Glomerular visceral epithelial cell (primary cell): Measurements from ENCODE around the gene ZNF274.
"Not testable (repeated sequence)": the region's sequence is repeated elsewhere in the genome, so short reads cannot be mapped to it uniquely, and the experiment has no call there.

ENCODE experiments used
- DNase-seq: peaks from one replicate; pipeline ENCODE4 v3.0.0-alpha.2; 2016; ENCODE audit errors: extremely low spot score

ZNF274 gene

DNA sequence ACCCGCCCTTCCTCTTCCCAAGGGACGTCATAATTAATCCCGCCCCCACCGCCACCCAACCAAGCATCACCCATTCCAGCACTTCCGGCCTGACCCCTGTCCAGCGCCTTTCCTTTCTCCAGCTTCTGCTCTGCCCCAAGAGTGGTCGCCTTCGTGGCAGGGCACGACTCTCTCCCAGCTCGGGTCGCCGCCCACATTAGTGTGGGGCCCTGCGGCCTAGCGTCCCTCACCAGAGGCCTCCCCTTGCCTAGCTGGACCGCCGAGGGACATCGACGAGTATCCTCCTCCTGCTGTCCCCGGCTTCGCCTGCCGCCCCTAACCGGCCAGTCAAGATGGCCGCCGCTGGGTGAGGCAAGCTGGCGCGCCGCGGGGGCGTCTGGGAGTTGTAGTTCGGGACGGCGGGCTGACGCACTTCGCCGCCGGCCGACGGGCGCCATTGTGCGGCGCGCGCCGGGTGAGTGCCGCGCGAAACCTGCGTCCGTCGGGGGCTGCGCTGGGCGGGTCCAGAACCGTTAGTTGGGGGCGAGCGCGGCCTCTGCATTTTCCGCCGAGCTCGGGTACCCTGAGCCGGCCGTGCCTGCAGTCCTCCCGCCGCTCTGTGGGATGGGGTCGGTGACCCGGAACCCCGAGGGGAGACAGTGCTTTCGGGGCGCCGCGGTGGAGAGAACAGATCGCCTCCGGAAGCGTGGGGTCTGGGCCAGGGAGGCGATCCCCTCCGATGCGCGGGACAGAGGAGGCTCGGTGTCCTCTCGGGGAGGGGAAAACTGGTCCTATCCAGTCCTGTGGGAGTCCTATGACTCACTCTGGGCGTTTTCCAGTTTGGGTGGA lies at the start of gene ZNF274:
Gene ZNF274, plus strand, starts transcription at position 73 of the 828 bp plus-strand sequence. CDS start 905 bp downstream, outside the sequence.
- peak; percentile 90 for DNase-seq

DNA sequence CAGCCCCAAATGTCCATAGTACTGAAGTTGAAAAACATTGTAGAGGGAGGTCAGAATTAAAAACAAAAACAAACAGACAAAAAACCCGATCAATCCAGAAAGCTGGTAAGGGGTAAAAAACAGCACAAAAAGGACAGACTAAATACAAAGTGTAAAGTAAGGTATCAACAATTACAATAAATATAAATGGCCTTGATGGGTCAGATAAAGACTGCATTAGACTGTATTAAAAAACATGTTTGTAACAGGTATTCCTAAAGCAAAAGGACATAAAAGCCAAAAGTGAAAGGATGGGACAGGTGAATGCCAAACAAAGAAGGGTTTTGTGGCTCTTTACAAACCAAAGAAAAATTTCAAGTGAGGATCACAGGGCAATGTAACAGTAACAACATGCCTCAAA lies 48.6 kb upstream of the ZNF274 start:
- DNase-seq: no peak

DNA sequence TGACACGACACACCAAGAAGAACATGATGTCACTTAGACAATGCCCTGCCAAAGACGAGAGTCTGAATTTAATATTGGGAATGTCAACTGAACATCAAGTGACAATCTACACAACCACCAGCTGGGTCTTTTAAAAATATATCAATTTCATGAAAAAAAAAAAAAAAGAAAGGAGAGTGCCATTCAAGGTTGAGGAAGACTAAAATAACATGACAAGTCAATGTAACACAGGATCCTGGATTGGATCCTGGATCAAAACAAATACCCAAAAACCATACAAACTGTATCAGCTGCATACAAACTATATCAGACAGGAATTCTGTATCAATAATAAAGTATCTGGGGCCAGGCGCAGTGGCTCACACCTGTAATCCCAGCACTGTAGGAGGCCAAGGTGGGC lies 37.0 kb upstream of the ZNF274 start:
- no peak for DNase-seq

DNA sequence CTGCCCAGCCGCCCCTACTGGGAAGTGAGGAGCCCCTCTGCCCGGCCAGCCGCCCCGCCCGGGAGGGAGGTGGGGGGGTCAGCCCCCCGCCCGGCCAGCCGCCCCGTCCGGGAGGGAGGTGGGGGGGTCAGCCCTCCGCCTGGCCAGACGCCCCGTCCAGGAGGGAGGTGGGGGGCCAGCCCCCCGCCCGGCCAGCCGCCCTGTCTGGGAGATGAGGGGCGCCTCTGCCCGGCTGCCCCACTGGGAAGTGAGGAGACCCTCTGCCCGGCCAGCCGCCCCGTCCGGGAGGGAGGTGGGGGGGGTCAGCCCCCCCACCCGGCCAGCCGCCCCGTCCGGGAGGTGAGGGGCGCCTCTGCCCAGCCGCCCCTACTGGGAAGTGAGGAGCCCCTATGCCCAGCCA lies 35.4 kb upstream of the ZNF274 start:
- DNase-seq: not testable (repeated sequence)

DNA sequence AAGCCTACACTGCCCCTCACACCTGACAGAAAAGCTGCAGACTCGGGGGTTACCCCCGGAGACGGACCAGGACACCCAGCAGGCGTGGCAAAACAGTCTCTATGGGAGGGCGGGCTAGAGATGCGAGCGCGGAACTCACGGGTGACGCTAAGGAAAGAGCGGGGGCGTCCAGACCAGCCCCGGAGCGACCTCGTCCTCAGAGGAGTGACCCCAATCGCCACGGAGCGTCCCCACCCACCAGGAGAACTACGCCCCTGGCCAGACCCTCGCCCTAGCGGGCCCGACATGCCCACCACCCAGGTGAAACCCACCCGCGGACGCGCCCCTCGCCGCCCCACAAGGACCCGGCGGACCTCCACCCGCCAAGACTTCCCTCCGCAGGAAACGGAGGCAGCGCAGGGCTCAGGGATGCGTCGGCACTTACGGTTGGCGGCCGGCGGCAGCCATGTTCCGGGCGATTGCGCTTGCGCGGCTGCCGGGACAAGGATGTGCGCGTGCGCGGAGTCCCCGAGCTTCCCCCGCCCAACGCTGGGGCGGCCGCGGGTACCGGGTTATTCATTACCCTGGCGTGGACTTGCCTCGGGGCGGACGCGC lies 32.4 kb upstream of the ZNF274 start, which contains the start of gene ZNF329:
Gene ZNF329, minus strand, starts transcription at position 462 of the 594 bp plus-strand sequence. CDS start 21,286 bp downstream, outside the sequence.
- DNase-seq: peak; percentile 91

DNA sequence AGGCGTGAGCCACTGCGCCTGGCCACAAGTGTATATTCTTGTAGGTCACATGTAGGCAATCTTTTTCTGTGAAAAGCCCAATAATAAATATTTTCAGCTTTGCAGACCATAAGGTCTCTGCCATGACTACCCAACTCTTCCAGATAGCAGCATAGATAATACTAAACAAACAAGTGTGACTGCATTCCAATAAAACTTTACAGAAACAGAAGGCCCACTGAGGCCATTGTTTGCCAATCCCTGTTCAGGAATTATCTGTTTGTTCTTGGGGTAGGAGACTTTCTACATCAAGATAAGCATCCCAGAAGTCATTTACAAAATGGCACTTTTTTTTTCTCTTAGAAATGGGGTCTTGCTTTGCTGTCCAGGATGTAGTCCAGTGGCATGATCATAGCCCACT lies 29.5 kb upstream of the ZNF274 start:
- DNase-seq: no peak

DNA sequence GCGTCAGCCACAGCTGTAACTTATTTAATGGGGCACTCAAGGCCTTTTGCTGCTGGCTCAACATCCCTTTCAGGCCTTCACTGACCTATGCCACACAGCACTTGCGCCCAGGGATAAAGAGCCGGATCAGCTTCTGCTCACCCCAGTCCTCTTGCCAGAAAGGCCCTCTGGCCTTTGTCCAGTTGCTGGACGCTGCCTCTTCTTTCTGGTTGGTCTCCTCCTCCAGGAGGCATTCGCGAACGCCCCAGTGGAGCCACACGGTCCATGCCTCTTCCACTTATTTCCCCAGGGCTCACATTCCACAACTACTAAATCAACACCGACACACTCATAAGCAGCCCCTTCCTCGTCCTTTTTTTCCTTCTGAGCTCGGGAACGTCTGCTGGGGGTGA lies 28.6 kb upstream of the ZNF274 start:
- no peak for DNase-seq

DNA sequence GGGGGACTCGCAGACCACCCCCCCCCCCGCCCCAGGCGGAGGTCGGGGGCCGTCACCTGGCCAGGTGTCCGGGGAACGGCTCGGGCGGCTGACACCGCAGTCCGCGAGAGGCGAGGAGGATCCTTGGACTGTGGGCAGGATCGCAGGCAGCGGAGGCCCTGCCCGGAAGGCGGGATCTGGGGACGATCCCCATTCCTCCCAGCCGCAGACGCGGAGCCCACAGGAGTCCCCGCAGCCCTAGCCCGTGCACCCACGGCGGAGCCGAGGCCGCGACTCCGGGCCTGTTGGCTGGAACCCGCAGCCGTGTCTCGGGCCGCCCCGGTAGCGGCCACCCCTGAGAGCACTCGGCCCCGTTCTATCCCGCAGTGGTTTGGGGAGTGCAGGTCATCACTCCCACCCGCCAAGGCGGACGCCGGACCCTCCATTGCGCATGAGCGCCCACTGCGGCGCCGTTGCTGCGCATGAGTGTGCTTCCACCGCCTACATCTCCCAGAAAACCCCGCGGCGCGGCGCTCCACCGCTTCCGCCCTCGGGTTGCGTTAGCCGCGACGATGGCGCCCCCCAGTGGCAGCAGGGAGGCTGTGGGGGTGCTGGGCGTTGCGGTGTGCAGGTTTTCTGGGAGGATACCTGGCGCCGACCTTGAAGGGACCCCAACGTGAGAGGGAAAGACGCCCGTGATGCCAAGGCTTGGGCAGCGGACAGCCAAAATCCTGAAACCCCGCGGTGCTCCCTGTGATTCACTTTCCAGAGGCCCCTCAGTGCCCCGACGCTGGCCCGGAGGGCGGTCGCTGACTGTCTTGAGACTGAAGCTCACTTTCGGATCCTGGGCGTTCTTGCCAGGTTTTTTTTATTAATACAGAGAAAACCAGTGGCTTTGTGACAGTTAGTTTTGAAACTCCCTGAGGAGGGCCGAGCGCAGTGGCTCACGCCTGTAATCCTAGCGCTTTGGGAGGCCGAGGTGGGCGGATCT lies 27.9 kb upstream of the ZNF274 start:
- DNase-seq: peak; percentile 87

DNA sequence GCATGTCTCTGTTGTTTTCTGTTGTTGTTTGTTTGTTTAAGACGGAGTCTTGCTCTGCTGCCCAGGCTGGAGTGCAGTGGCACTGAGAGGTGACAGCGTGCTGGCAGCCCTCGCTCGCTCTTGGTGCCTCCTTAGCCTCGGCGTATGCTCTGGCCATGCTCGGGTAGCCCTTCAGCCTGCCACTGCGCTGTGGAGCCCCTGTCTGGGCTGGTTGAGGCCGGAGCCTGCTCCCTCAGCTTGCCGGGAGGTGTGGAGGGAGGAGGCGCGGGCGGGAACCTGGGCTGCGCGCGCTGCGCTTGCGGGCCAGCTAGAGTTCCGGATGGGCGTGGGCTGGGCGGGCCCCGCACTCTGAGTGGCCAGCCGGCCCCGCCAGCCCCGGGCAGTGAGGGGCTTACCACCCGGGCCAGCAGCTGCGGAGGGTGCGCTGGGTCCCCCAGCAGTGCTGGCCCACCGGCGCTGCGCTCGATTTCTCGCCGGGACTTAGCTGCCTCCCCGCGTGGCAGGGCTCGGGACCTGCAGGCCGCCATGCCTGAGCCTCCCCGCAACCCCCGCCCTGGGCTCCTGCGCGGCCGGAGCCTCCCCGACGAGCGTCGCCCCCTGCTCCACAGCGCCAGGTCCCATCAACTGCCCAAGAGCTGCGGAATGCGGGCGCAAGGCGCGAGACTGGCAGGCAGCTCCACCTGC lies 25.7 kb upstream of the ZNF274 start:
- DNase-seq: no peak

DNA sequence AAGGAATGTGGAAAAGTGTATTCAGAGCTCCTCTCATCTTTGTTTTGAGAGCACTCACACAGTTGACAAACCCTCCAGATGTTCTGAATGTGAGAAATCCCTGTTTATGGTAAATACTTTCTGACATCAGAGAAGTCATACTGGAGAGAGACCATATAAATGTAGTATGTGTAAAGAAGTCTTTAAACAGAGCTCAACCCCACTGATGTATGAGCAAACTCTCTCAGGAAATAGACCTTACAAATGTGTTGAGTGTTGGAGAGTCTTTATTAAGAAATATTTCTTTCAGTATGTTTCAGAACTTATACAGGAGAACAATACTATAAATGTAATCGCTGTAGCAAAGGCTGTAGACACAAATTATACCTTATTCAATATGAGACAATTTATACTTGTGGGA lies 16.6 kb upstream of the ZNF274 start:
- DNase-seq: no peak

DNA sequence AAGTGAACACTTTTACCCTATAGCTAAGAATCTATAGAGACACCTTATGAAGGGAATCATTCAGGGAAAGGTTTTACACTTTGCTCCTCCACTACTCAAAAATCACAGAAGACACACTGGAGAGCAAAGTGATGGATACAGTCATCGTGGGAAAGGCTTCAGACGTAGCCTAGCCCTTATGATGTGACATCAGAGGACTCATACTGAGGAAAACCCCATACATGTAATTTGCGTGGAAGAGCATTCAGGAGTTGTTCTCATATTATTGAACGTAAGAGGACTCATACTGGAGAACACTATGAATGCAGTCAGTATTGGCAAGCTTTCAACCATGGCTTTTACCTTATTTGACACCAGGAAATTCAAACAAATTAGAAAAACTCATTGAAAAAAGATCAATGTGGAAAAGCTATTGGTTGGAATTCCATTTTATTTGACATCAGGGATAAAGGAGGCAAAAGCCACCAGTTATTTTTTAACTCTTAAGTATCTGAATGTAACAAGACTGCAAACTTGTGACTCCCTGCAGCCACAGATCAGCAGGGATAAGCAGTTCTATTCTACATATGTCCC lies 16.1 kb upstream of the ZNF274 start:
- no peak for DNase-seq

DNA sequence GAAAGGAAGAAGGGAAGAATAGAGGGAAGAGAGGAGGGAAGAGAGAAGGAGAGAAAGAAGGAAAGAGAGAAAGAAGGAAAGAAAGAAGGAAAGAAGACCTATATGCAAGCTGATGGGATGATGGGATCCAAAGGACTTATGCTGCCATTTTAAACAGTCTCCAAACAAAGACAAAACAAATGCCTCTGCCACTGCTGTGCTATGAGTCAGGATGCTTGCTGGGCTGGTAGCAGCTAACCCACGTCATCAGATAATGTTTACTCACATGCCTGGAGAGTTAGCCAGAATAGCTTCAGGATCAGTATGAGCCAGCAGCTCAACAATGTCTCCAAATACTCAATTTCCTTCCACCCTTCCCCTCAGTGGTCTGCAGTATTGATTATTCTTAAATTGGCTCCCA lies 12.0 kb upstream of the ZNF274 start:
- DNase-seq: no peak

DNA sequence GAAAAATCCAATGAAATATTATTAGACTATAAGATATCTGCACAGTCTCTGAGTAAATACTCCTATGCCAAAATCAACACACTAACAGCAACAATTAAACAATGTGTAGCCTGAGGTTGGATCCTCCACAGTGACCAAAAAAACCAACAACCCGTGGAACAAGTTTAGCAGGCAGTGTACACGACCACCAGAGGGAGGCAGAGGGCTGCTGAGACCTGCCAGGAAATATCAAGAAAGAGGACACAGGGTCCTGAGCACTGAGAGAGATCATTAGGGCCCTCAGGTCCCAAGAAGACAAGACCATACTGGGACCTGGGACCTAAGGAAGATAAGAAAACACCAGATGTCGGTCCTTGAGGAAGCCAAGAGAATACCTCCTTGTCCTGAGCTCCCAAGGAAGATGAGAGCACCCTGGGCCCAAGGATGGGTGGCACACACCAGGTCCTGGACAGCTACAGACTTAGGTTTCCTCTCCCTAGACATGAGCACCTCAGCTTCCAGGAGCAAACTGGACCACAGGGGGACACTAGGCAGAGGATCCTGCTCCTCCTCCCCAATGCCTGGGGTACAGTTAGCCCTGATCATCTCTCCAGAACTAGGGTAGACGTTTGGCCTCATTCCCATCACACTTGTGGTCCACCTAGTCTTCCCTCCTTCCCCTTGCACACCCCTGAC lies 822 bp upstream of the ZNF274 start:
- peak; percentile 34 for DNase-seq

DNA sequence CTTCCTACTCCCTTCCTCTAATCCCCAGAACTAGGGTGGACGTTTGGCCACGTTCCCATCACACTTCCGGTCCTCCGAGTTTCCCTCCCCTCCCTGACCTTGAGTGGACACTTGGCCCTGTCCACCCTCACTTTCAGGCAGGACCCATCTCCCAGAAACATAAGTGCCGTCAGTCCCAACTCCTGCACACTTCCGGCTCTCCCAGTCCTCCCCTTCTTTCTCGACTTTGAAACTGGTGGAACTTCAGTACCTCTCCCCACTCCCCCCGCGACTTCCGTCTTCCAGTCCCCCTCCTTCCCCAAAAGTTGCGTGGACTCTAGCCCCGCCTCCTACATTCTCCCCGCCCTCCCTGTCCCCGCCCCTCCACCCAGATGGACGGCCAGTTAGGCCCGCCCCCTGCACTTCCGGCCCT lies 278 bp upstream of the ZNF274 start:
- no peak for DNase-seq

DNA sequence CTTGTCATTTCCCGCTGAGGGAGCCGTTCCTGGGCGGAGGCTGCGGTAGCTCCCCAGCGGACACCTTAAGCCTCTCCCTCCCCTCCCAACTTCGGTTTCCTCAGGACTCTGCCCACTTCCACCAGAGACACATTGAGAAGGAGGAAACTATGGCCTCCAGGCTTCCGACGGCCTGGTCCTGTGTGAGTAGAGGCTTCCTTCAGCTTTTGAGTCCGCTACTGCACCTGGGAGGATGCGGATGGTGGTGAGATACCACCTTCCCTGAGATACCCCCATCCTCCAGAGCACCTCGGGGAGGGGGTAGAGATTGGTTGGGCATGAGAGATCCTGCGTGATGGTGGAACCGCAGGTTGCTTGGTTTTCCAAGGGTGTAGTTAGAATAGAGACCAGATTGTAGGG lies 955 bp downstream of the ZNF274 start:
- no peak for DNase-seq

DNA sequence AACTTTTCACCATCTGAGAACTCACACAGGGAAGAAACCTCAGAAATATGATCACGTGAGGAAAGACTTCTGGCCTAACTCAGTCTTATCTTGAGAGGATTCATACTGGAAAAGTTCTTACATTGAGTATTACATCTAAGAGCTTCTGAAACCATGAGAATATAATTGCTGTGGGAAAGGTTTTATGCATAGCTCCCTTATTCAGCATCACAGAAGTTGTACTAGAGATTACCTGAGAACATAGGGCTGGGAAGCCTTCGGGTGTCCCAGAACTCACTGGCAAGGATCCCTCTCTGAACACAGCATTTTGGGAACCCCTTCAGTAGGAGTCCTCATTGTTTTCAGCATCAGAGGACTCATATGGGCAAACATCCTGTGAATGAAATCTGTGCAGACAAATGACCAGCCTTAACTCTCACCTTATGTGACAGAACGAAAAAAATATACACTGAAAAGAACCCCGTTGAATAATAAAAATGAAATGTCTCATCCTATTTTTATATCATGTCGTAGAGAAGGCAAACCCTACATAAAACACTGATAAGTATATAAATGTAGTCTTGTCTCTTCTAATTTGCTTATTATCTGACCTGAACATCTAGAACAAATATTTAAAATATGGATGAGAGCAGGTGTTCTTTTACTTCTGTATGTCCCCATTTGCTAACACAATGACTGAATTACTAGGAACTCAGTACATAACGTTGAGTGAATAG lies 14.2 kb downstream of the ZNF274 start:
- DNase-seq: no peak

DNA sequence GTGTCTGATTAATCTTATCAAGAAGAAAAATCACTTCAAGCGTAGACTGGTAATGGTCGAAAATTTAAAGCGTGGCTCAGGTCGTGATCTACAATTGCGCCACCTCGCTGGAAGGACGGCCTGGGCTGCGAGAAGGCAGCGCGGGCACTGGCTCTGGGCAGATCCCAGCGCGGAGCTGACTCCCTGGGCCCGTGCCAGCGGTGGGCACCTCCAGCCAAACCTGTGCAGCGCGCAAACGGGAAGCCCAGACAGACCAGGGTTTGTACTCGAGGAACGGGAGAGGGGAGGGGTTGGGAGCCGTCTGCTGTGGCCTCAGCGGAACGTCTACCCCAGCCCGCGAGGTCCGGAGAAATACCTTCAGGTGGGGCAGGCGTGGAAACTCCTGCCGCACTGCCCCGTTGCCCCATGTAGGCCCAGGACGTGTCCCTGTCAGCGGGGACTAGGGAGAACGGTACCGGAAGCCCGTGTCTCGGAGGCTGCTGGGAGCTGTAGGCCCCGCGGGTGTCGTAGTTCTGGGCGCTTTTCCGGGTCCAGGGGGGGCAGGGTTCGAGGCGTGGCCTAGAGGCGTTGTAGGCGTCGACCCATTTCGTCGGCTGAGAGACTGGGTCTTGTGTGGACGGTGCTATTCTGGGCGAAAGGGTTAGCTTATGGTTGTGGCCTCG lies 21.1 kb downstream of the ZNF274 start:
- no peak for DNase-seq

DNA sequence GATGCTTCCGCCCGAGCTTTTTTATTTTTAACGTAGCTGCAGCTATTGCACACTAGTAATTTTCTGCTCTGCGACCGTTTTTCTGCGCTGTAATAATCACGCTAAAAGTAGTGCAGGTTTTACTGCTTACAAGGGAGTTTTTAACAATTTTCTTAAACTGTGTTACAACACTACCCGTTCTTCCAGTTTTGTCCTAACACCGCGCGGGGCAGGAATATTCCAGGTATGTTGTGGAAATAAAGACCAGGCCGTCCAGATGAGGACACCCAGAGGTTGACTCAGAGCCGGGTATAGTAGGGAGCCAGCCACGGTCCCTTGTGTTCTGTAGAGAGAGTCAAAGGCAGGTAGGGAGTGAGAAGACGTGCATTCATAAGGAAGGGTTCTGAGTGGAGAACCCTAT lies 21.7 kb downstream of the ZNF274 start:
- no peak for DNase-seq

DNA sequence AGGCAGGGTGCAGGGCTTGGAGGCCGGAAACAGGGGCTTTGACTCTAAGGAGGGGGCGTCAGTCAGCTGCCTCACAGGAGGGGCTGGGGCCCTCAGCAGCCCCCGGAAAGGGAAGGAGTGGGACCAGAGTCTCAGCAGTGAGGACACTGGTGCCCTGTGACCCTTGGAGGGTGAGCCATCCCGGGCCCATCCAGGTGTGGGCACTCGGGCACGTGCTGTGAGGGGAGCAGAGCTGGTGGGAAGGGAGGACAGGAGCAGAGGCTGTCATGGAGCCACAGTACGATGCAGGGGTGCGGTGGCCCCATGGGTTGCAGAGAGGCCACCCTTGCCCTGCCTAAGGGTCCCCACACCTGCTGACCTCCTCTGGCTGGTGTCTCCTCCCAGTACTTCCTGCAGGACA lies 26.7 kb downstream of the ZNF274 start:
- no peak for DNase-seq
